Urinary bladder (tissue), 4 donors: ENCODE data around the gene CCDC12. TPM values are rescaled to one million over a fixed set of nuclear protein-coding genes. Genes with fewer than 3 reads are reported as not detected.
A peak's percentile ranks its signal among the peaks of the same experiment; 100 is the strongest.

Experiments
- DNase-seq: peaks from one replicate; pipeline ENCODE4 v3.0.0-alpha.2; 2015; ENCODE audit errors: extremely low spot score
- H3K27ac ChIP-seq: one replicate; pipeline ENCODE4 v1.5.1; 2013; ENCODE audit warnings: low read depth, mild to moderate bottlenecking, moderate library complexity
- H3K36me3 ChIP-seq: one replicate; pipeline ENCODE4 v1.6.1; 2013; ENCODE audit warnings: mild to moderate bottlenecking, moderate library complexity; ENCODE audit not compliant: insufficient read depth
- H3K4me1 ChIP-seq: one replicate; pipeline ENCODE4 v1.6.1; 2013; ENCODE audit warnings: mild to moderate bottlenecking, moderate library complexity; ENCODE audit not compliant: insufficient read depth
- H3K4me3 ChIP-seq: one replicate; pipeline ENCODE4 v1.5.1; 2013; ENCODE audit warnings: low read depth, low read length
- WGBS: extraction: QIAGEN DNeasy Blood & Tissue Kit; methylation state at CpG from one replicate; pipeline ENCODE4 v1.1.7; 2013; 5-methylcytosine and 5-hydroxymethylcytosine counted together
- polyA plus RNA-seq: library from polyadenylated mRNA; stranded (reverse); fragments of 200-250 nt; gene quantifications from one replicate; pipeline ENCODE4 v1.2.3, GENCODE V29; 2013
- total RNA-seq: library from RNA; depleted of rRNA; stranded (reverse); fragments of >200 nt; gene quantifications from one replicate; pipeline ENCODE4 v1.2.3, GENCODE V29; 2014
- donor health status: healthy with polysubstance abuse.
- donor health status: healthy.

CCDC12 gene
- total and polyA plus RNA-seq, 2 donors = 17.6 to 60.7 TPM

- no peak overlapping the region for H3K27ac ChIP-seq
- no peaks in the 10 kb centered on the region for H3K4me1 ChIP-seq
- DNase-seq = no peak
- WGBS = 71% methylated on average over 6 of the region's 6 CpGs
- H3K4me3 ChIP-seq = no peak overlapping the region
- no peaks in the 10 kb centered on the region for H3K36me3 ChIP-seq
Observed at GRCh38 chr3:46933261-46933660, 43.3 kb downstream of the CCDC12 start.

DNA sequence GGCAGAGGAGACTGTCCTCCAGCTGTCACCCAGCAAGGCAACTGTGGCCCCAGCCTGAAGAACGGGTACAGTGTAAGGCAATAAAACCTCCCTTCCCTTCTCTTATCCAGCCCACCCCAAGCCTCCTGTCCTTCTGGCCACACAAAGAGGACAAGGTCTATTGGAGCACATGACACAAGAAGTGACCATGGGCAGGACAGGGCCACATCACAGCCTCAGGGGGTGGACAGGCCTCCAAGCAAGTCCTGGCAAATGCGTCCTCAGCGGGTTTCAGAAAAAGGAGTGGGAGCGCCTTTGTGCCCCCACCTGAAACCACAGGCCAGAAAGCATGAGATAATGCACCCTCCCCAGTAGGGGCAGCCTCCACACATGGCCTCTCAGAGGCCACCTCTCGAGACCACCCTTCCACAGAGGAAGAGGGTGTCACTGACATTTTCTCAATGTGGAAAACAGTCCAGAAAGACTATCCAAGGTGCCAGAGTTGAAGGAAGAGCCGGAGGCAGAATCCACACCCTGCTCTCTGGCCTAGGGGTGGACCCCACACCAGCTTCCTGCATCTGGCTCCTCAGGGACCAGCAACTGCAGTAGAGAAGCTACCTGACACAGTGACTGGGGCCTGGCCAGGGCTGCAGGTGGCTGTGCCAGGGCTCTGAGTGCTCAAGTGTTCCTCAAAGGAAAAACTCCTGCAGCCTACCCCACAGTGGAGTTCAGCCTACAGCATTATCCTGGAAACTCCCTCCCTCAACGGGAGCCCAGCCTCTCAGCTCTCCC lies 43.9 kb downstream of the CCDC12 start:
- Histone ChIP-seq H3K27ac (no peak overlapping the region), H3K4me1 (no peaks in the 10 kb centered on the region), H3K4me3 (no peak overlapping the region), H3K36me3 (no peaks in the 10 kb centered on the region)
- 68% methylated on average over 7 of the region's 7 CpGs for WGBS
- no peak for DNase-seq

DNA sequence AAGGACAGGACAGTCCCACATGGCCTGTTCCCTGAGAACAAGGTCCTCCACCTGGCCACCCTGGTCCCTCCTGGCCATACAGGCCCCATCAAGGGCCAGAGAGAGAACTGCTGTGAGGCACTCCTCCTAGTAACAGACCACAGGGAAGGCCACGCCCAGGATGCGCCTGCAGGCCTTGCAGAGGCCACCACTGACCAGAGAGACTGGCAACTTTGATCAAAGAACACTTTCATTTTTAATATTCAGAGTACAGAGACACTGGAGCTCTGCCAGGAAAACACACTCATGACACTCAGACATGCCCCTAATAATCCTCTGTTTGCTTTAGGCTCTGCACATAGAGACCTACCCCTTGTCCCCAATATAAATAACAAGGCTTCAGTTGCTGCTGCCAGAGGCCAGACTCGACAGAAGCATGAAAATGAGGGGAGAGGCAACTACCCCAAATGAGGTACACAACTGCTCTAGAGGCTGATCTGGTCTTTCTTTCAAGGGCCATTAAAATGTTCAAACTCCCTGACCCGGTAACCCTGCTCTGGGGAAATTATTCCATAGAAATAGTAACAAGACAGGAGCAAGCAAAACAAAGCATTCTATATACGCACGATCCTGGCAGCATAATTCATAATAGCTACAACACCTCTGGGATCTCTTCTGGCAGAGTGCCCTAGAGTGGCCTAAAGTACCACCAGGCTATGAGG lies 44.8 kb downstream of the CCDC12 start:
- 24% methylated on average over 6 of the region's 6 CpGs for whole genome bisulfite sequencing

DNA sequence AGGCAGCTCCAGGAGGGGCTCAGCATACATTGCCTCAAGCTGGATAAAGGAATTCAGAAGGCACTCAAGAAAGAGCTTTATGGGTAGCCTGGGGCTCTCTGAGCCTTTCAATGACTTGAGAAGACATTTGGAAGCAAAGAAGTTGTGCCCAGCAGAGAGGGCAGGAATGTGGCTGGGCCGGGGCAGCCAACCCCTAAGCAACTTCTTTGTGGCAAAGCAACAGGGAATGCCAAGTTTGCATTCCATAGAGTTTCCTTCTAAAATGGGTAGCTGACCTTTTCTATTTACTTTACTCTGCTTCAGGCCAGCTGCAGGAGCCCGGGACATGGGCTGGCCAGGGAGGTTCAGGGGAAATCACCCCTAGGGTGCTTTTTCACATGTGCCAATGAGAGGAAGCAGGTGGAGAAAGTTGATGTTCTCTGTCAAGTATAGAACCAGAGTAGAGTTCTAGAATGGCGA lies 45.6 kb downstream of the CCDC12 start:
- H3K36me3 ChIP-seq = no peaks in the 10 kb centered on the region
- WGBS = 59% methylated on average over 3 of the region's 3 CpGs
- no peak overlapping the region for H3K27ac ChIP-seq
- no peaks in the 10 kb centered on the region for H3K4me1 ChIP-seq
- DNase-seq = no peak
- no peak overlapping the region for H3K4me3 ChIP-seq

More for the DNA sequence above, 44.8 kb downstream of the CCDC12 start:
- no peaks in the 10 kb centered on the region for H3K4me1 ChIP-seq
- no peak for DNase-seq
- no peak overlapping the region for H3K4me3 ChIP-seq
- H3K27ac ChIP-seq = no peak overlapping the region
- no peaks in the 10 kb centered on the region for H3K36me3 ChIP-seq

GRCh38 chr3:46930166-46930944 lies 46.2 kb downstream of the CCDC12 start:
- H3K36me3 ChIP-seq = no peaks in the 10 kb centered on the region
- DNase-seq = no peak
- 61% methylated on average over 9 of the region's 9 CpGs for WGBS
- no peaks in the 10 kb centered on the region for H3K4me1 ChIP-seq
- H3K27ac ChIP-seq = peak overlapping the region; percentile 16
- H3K4me3 ChIP-seq = no peak overlapping the region

DNA sequence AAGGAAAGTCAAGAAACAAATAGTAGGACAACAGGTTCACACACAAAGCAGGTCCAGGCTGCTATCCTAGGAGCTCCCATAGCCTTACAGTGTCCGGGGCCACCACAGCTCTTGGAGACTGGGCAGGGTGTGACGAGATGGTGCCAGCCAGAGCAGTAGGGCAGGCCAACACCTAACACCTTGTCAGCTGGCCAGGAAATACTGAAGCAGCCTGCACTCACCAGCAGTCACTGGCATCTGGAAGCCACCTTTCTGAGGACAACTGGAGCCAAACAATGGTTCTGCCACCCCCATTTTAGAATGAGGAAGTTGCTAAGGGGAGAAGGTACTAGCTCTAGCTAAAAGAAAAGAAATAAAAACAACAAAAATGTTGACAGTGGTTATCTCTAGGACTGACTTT lies 47.2 kb downstream of the CCDC12 start:
- no peak overlapping the region for H3K4me3 ChIP-seq
- no peaks in the 10 kb centered on the region for H3K4me1 ChIP-seq
- no peaks in the 10 kb centered on the region for H3K36me3 ChIP-seq
- DNase-seq = no peak
- WGBS = 87% methylated on average over 2 of the region's 2 CpGs
- no peak overlapping the region for H3K27ac ChIP-seq

- no peak for DNase-seq
- Histone ChIP-seq H3K27ac (no peak overlapping the region), H3K4me1 (no peaks in the 10 kb centered on the region), H3K36me3 (no peaks in the 10 kb centered on the region), H3K4me3 (no peak overlapping the region)
- 89% methylated on average over 1 of the region's 1 CpG for WGBS
Observed at GRCh38 chr3:46928282-46928681, 48.3 kb downstream of the CCDC12 start.

GRCh38 chr3:46927718-46928073 lies 48.8 kb downstream of the CCDC12 start:
- no peak for DNase-seq
- no peaks in the 10 kb centered on the region for H3K4me1 ChIP-seq
- H3K36me3 ChIP-seq = peaks cover 3% of the 10 kb centered on the region
- no peak overlapping the region for H3K4me3 ChIP-seq
- 92% methylated on average over 6 of the region's 6 CpGs for WGBS
- H3K27ac ChIP-seq = no peak overlapping the region

- Histone ChIP-seq H3K4me3 (no peak overlapping the region), H3K36me3 (peaks cover 3% of the 10 kb centered on the region), H3K27ac (no peak overlapping the region), H3K4me1 (no peaks in the 10 kb centered on the region)
- WGBS = 82% methylated on average over 15 of the region's 15 CpGs
- DNase-seq = no peak
Observed at GRCh38 chr3:46926871-46927717, 49.5 kb downstream of the CCDC12 start.

- H3K36me3 ChIP-seq = peaks cover 3% of the 10 kb centered on the region
- DNase-seq = no peak
- H3K4me3 ChIP-seq = no peak overlapping the region
- H3K27ac ChIP-seq = no peak overlapping the region
- 84% methylated on average over 6 of the region's 6 CpGs for WGBS
- H3K4me1 ChIP-seq = no peaks in the 10 kb centered on the region
Observed at GRCh38 chr3:46926447-46926846, 50.1 kb downstream of the CCDC12 start.

GRCh38 chr3:46926039-46926438 lies 50.5 kb downstream of the CCDC12 start:
- H3K4me3 ChIP-seq = no peak overlapping the region
- DNase-seq = no peak
- H3K27ac ChIP-seq = no peak overlapping the region
- H3K4me1 ChIP-seq = no peaks in the 10 kb centered on the region
- peaks cover 3% of the 10 kb centered on the region for H3K36me3 ChIP-seq
- WGBS = 73% methylated on average over 6 of the region's 6 CpGs

GRCh38 chr3:46925585-46925934 lies 51.0 kb downstream of the CCDC12 start:
- peaks cover 3% of the 10 kb centered on the region for H3K36me3 ChIP-seq
- no peaks in the 10 kb centered on the region for H3K4me1 ChIP-seq
- DNase-seq = no peak
- WGBS = 71% methylated on average over 5 of the region's 5 CpGs
- no peak overlapping the region for H3K27ac ChIP-seq
- H3K4me3 ChIP-seq = no peak overlapping the region

- no peak overlapping the region for H3K27ac ChIP-seq
Observed at GRCh38 chr3:46924921-46925584, 51.5 kb downstream of the CCDC12 start.

More at GRCh38 chr3:46924921-46925584, 51.5 kb downstream of the CCDC12 start:
- no peak overlapping the region for H3K4me3 ChIP-seq
- H3K36me3 ChIP-seq = peaks cover 3% of the 10 kb centered on the region
- WGBS = 93% methylated on average over 10 of the region's 10 CpGs
- no peaks in the 10 kb centered on the region for H3K4me1 ChIP-seq
- DNase-seq = no peak
